Measurements from ENCODE around the gene PLSCR1.
"Not testable (repeated sequence)": the region's sequence is repeated elsewhere in the genome, so short reads cannot be mapped to it uniquely, and the experiment has no call there.

The PLSCR1 gene

GRCh38 chr3:146547235-146547835 lies 2.9 kb upstream of the PLSCR1 start:
- DNase-seq: no peak

- DNase-seq: no peak
Observed at GRCh38 chr3:146546366-146546965, 2.1 kb upstream of the PLSCR1 start.

- DNase-seq: no peak
Observed at GRCh38 chr3:146544929-146545528, 622 bp upstream of the PLSCR1 start.

- DNase-seq: peak; percentile 63
Observed at GRCh38 chr3:146543461-146544001, 876 bp downstream of the PLSCR1 start.

GRCh38 chr3:146542978-146543377 lies 1.4 kb downstream of the PLSCR1 start:
- no peak for DNase-seq

GRCh38 chr3:146542179-146542578 lies 2.2 kb downstream of the PLSCR1 start:
- no peak for DNase-seq

- DNase-seq: no peak
Observed at GRCh38 chr3:146540978-146541377, 3.4 kb downstream of the PLSCR1 start.

GRCh38 chr3:146540236-146540635 lies 4.2 kb downstream of the PLSCR1 start:
- no peak for DNase-seq

GRCh38 chr3:146539315-146539714 lies 5.1 kb downstream of the PLSCR1 start:
- DNase-seq: no peak

- DNase-seq: no peak
Observed at GRCh38 chr3:146537603-146538002, 6.8 kb downstream of the PLSCR1 start.

- DNase-seq: no peak
Observed at GRCh38 chr3:146536681-146537080, 7.7 kb downstream of the PLSCR1 start.

- DNase-seq: no peak
Observed at GRCh38 chr3:146532406-146532805, 12.0 kb downstream of the PLSCR1 start.

GRCh38 chr3:146530609-146531008 lies 13.8 kb downstream of the PLSCR1 start:
- DNase-seq: no peak

GRCh38 chr3:146529021-146529420 lies 15.4 kb downstream of the PLSCR1 start:
- no peak for DNase-seq

GRCh38 chr3:146524961-146525360 lies 19.4 kb downstream of the PLSCR1 start:
- no peak for DNase-seq

GRCh38 chr3:146523531-146523930 lies 20.9 kb downstream of the PLSCR1 start:
- DNase-seq: no peak

- DNase-seq: not testable (repeated sequence)
Observed at GRCh38 chr3:146522174-146523158, 21.9 kb downstream of the PLSCR1 start.

- DNase-seq: no peak
Observed at GRCh38 chr3:146521394-146521793, 23.0 kb downstream of the PLSCR1 start.

- DNase-seq: no peak
Observed at GRCh38 chr3:146519810-146520209, 24.6 kb downstream of the PLSCR1 start.

GRCh38 chr3:146517684-146518435 lies 26.5 kb downstream of the PLSCR1 start:
- no peak for DNase-seq

- no peak for DNase-seq
Observed at GRCh38 chr3:146513386-146514051, 30.9 kb downstream of the PLSCR1 start.

Measured in NCI-H526 treated with DMSO at 0.1 percent for 48 hours (cell line).